ENCODE results near the gene FAM193B.

Gene FAM193B

GRCh38 chr5:177483042-177483441 is 71.3 kb downstream of the FAM193B start:
- no peak for DNase-seq

- DNase-seq, result no peak
These were observed 72.0 kb downstream of the FAM193B start for GRCh38 chr5:177482359-177482795.

GRCh38 chr5:177479774-177480173 is 74.6 kb downstream of the FAM193B start:
- no peak for DNase-seq

- DNase-seq, result no peak
These were observed 75.4 kb downstream of the FAM193B start for GRCh38 chr5:177478711-177479646.

- DNase-seq, result no peak
These were observed 76.5 kb downstream of the FAM193B start for GRCh38 chr5:177477701-177478477.

GRCh38 chr5:177476531-177477233 is 77.7 kb downstream of the FAM193B start:
- DNase-seq, result no peak

- no peak for DNase-seq
These were observed 78.6 kb downstream of the FAM193B start for GRCh38 chr5:177475563-177476427.

- no peak for DNase-seq
These were observed 79.4 kb downstream of the FAM193B start for GRCh38 chr5:177474846-177475562.

- no peak for DNase-seq
These were observed 80.3 kb downstream of the FAM193B start for GRCh38 chr5:177474002-177474476.

GRCh38 chr5:177473443-177474001 is 80.8 kb downstream of the FAM193B start, which contains the start of gene DBN1:
Gene DBN1, minus strand, starts transcription at chr5:177473634. Its CDS starts 113 bp downstream, at chr5:177473521.
- no peak for DNase-seq

- DNase-seq, result peak; percentile 63
These were observed 81.6 kb downstream of the FAM193B start for GRCh38 chr5:177472460-177473442.

- DNase-seq, result no peak
These were observed 82.6 kb downstream of the FAM193B start for GRCh38 chr5:177471610-177472356.

- DNase-seq, result no peak
These were observed 83.4 kb downstream of the FAM193B start for GRCh38 chr5:177470759-177471536.
